Activated T-helper 17 cell treated with anti-CD3 and anti-CD28 coated beads, Interleukin-2, amount 50 U/mL, for 72 hours (primary cell): Measurements from ENCODE around the gene MXD1. TPM values are rescaled to one million over a fixed set of nuclear protein-coding genes. Genes with fewer than 3 reads are reported as not detected.
"Not testable (repeated sequence)": the region's sequence is repeated elsewhere in the genome, so short reads cannot be mapped to it uniquely, and the experiment has no call there.

Experiments
- ATAC-seq: fragments of 150-1000 bp; cut with Tn5 transposase; replicated peaks from 2 replicates; pipeline ENCODE4 v1.10.0; 2021; ENCODE audit warnings: mild to moderate bottlenecking, moderate library complexity
- H3K27ac Mint-ChIP-seq: one replicate; pipeline ENCODE4 v1.8.0; 2022; ENCODE audit warnings: mixed read lengths
- H3K27me3 Mint-ChIP-seq: one replicate; pipeline ENCODE4 v1.8.0; 2022; ENCODE audit warnings: mixed read lengths
- H3K36me3 Mint-ChIP-seq: one replicate; pipeline ENCODE4 v1.8.0; 2022; ENCODE audit warnings: low read depth, mild to moderate bottlenecking, mixed read lengths
- H3K4me1 Mint-ChIP-seq: one replicate; pipeline ENCODE4 v1.8.0; 2022; ENCODE audit warnings: mixed read lengths
- H3K4me3 Mint-ChIP-seq: one replicate; pipeline ENCODE4 v1.8.0; 2022; ENCODE audit warnings: mild to moderate bottlenecking, mixed read lengths
- H3K9me3 Mint-ChIP-seq: one replicate; pipeline ENCODE4 v1.8.0; 2022; ENCODE audit warnings: mixed read lengths
- total RNA-seq, 2 donors: library from RNA; stranded (reverse); gene quantifications; one replicate each; pipeline ENCODE4 v1.2.3, GENCODE V29; 2022

Gene MXD1
- total RNA-seq, 2 donors from 2014 or later: 14.8 to 40.6 TPM

GRCh38 chr2:69943843-69944525 lies 29.1 kb downstream of the MXD1 start:
- Mint-ChIP-seq H3K36me3 (peaks cover 42% of the 10 kb centered on the region), H3K9me3 (no peaks in the 10 kb centered on the region), H3K27ac (peak overlapping the region; percentile 93), H3K27me3 (no peaks in the 10 kb centered on the region), H3K4me1 (peaks cover 35% of the 10 kb centered on the region), H3K4me3 (no peak overlapping the region)
- no peak for ATAC-seq

GRCh38 chr2:69944756-69945155 lies 29.8 kb downstream of the MXD1 start:
- no peaks in the 10 kb centered on the region for H3K9me3 Mint-ChIP-seq
- H3K4me1 Mint-ChIP-seq: peaks cover 35% of the 10 kb centered on the region
- H3K36me3 Mint-ChIP-seq: peaks cover 35% of the 10 kb centered on the region
- no peaks in the 10 kb centered on the region for H3K27me3 Mint-ChIP-seq
- no peak for ATAC-seq
- peak overlapping the region; percentile 93 for H3K27ac Mint-ChIP-seq
- H3K4me3 Mint-ChIP-seq: no peak overlapping the region

- no peak for ATAC-seq
- peaks cover 28% of the 10 kb centered on the region for H3K36me3 Mint-ChIP-seq
- peaks cover 35% of the 10 kb centered on the region for H3K4me1 Mint-ChIP-seq
Measured at GRCh38 chr2:69945441-69945840, 30.5 kb downstream of the MXD1 start.

GRCh38 chr2:69945941-69946340 lies 31.0 kb downstream of the MXD1 start:
- Mint-ChIP-seq H3K27ac (peak overlapping the region; percentile 93), H3K4me1 (peaks cover 35% of the 10 kb centered on the region), H3K36me3 (peaks cover 23% of the 10 kb centered on the region), H3K27me3 (no peaks in the 10 kb centered on the region), H3K9me3 (no peaks in the 10 kb centered on the region), H3K4me3 (peak overlapping the region; percentile 67)
- ATAC-seq: no peak

More at GRCh38 chr2:69945441-69945840, 30.5 kb downstream of the MXD1 start:
- no peaks in the 10 kb centered on the region for H3K27me3 Mint-ChIP-seq
- H3K9me3 Mint-ChIP-seq: no peaks in the 10 kb centered on the region
- peak overlapping the region; percentile 93 for H3K27ac Mint-ChIP-seq
- H3K4me3 Mint-ChIP-seq: peak overlapping the region; percentile 67

GRCh38 chr2:69946351-69947324 lies 31.7 kb downstream of the MXD1 start:
- Mint-ChIP-seq H3K36me3 (peaks cover 16% of the 10 kb centered on the region), H3K27me3 (no peaks in the 10 kb centered on the region), H3K4me1 (peaks cover 35% of the 10 kb centered on the region)

GRCh38 chr2:69947325-69947931 lies 32.5 kb downstream of the MXD1 start:
- Mint-ChIP-seq H3K4me1 (peaks cover 35% of the 10 kb centered on the region), H3K27ac (peak overlapping the region; percentile 93), H3K36me3 (peaks cover 8% of the 10 kb centered on the region), H3K27me3 (no peaks in the 10 kb centered on the region), H3K9me3 (no peaks in the 10 kb centered on the region), H3K4me3 (peak overlapping the region; percentile 67)
- peak; percentile 12 for ATAC-seq

More at GRCh38 chr2:69946351-69947324, 31.7 kb downstream of the MXD1 start:
- peak; percentile 89 for ATAC-seq
- Mint-ChIP-seq H3K9me3 (no peaks in the 10 kb centered on the region), H3K4me3 (peak overlapping the region; percentile 67), H3K27ac (peak overlapping the region; percentile 93)

- H3K4me1 Mint-ChIP-seq: peaks cover 31% of the 10 kb centered on the region
- peak overlapping the region; percentile 67 for H3K4me3 Mint-ChIP-seq
- H3K27ac Mint-ChIP-seq: peak overlapping the region; percentile 93
Measured at GRCh38 chr2:69948032-69948962, 33.4 kb downstream of the MXD1 start.

GRCh38 chr2:69948963-69949645 lies 34.2 kb downstream of the MXD1 start:
- no peaks in the 10 kb centered on the region for H3K9me3 Mint-ChIP-seq
- H3K4me1 Mint-ChIP-seq: peaks cover 29% of the 10 kb centered on the region
- no peak overlapping the region for H3K4me3 Mint-ChIP-seq
- H3K36me3 Mint-ChIP-seq: no peaks in the 10 kb centered on the region
- H3K27me3 Mint-ChIP-seq: no peaks in the 10 kb centered on the region
- H3K27ac Mint-ChIP-seq: peak overlapping the region; percentile 2
- ATAC-seq: no peak

More at GRCh38 chr2:69948032-69948962, 33.4 kb downstream of the MXD1 start:
- no peak for ATAC-seq
- H3K27me3 Mint-ChIP-seq: no peaks in the 10 kb centered on the region
- peaks cover 1% of the 10 kb centered on the region for H3K36me3 Mint-ChIP-seq
- no peaks in the 10 kb centered on the region for H3K9me3 Mint-ChIP-seq

- H3K9me3 Mint-ChIP-seq: no peaks in the 10 kb centered on the region
Measured at GRCh38 chr2:69950241-69950640, 35.3 kb downstream of the MXD1 start.

GRCh38 chr2:69950671-69951070 lies 35.8 kb downstream of the MXD1 start:
- not testable (repeated sequence) for H3K4me3 Mint-ChIP-seq, H3K36me3 Mint-ChIP-seq, H3K27me3 Mint-ChIP-seq, H3K9me3 Mint-ChIP-seq, H3K27ac Mint-ChIP-seq, ATAC-seq
- H3K4me1 Mint-ChIP-seq: peaks cover 23% of the 10 kb centered on the region

More at GRCh38 chr2:69950241-69950640, 35.3 kb downstream of the MXD1 start:
- no peaks in the 10 kb centered on the region for H3K36me3 Mint-ChIP-seq
- no peak for ATAC-seq
- H3K4me3 Mint-ChIP-seq: no peak overlapping the region
- H3K4me1 Mint-ChIP-seq: peaks cover 27% of the 10 kb centered on the region
- H3K27me3 Mint-ChIP-seq: no peaks in the 10 kb centered on the region
- no peak overlapping the region for H3K27ac Mint-ChIP-seq

- Mint-ChIP-seq H3K36me3 (no peaks in the 10 kb centered on the region), H3K27ac (no peak overlapping the region), H3K9me3 (no peaks in the 10 kb centered on the region), H3K27me3 (peaks cover 6% of the 10 kb centered on the region), H3K4me3 (no peak overlapping the region), H3K4me1 (peaks cover 6% of the 10 kb centered on the region)
- no peak for ATAC-seq
Measured at GRCh38 chr2:69952336-69953115, 37.6 kb downstream of the MXD1 start.

- no peak overlapping the region for H3K4me3 Mint-ChIP-seq
- no peaks in the 10 kb centered on the region for H3K9me3 Mint-ChIP-seq
- H3K4me1 Mint-ChIP-seq: peaks cover 4% of the 10 kb centered on the region
- H3K27me3 Mint-ChIP-seq: peaks cover 6% of the 10 kb centered on the region
- no peak for ATAC-seq
- H3K36me3 Mint-ChIP-seq: no peaks in the 10 kb centered on the region
- H3K27ac Mint-ChIP-seq: peak overlapping the region; percentile 78
Measured at GRCh38 chr2:69954084-69954483, 39.2 kb downstream of the MXD1 start.
